GM23338 (cell line): ENCODE data around the gene ZC3H6. TPM values are rescaled to one million over a fixed set of nuclear protein-coding genes. Genes with fewer than 3 reads are reported as not detected.

Source experiments
- ATAC-seq: fragments of 200-7000 bp; cut with Tn5 transposase; 3 replicates; pipeline ENCODE4 v1.9.1; 2020
- DNase-seq: peaks from one replicate; pipeline ENCODE4 v3.0.0-alpha.2; 2015; ENCODE audit warnings: low spot score
- H2AFZ ChIP-seq: fragments of 200-600 bp; sonication (generic); 2 replicates; pipeline ENCODE4 v1.8.0; 2016; ENCODE audit warnings: antibody characterized with exemption, mild to moderate bottlenecking, moderate library complexity
- H3F3A ChIP-seq: fragments of 200-600 bp; sonication (generic); replicated peaks from 2 replicates; pipeline ENCODE4 v1.8.0; 2017; ENCODE audit warnings: antibody characterized with exemption, mixed run types, low read depth
- H3K27ac ChIP-seq: fragments of 200-600 bp; sonication (generic); 2 replicates; pipeline ENCODE4 v1.6.1; 2016; ENCODE audit warnings: low read depth
- H3K27me3 ChIP-seq: fragments of 200-600 bp; sonication (generic); 2 replicates; pipeline ENCODE4 v1.8.0; 2016; ENCODE audit warnings: mild to moderate bottlenecking, mixed run types, moderate library complexity; ENCODE audit not compliant: insufficient read depth
- H3K36me3 ChIP-seq: fragments of 200-600 bp; sonication (generic); 2 replicates; pipeline ENCODE4 v1.8.0; 2016; ENCODE audit warnings: mild to moderate bottlenecking; ENCODE audit not compliant: insufficient read depth
- H3K4me1 ChIP-seq: fragments of 200-600 bp; sonication (generic); 2 replicates; pipeline ENCODE4 v1.8.0; 2016; ENCODE audit warnings: mild to moderate bottlenecking, moderate library complexity; ENCODE audit not compliant: insufficient read depth
- H3K4me2 ChIP-seq: fragments of 200-600 bp; sonication (generic); 2 replicates; pipeline ENCODE4 v1.7.1; 2017; ENCODE audit warnings: mixed run types
- H3K4me3 ChIP-seq: fragments of 200-600 bp; sonication (generic); 2 replicates; pipeline ENCODE4 v1.6.1; 2016; ENCODE audit warnings: mixed run types
- H3K79me2 ChIP-seq: fragments of 200-600 bp; sonication (generic); replicated peaks from 2 replicates; pipeline ENCODE4 v1.8.0; 2017; ENCODE audit warnings: mild to moderate bottlenecking; ENCODE audit not compliant: insufficient read depth
- H3K9me2 ChIP-seq: fragments of 200-600 bp; sonication (generic); 2 replicates; pipeline ENCODE4 v1.8.0; 2017; ENCODE audit not compliant: insufficient read depth
- H4K20me1 ChIP-seq: fragments of 200-600 bp; sonication (generic); replicated peaks from 2 replicates; pipeline ENCODE4 v1.8.0; 2017; ENCODE audit warnings: mild to moderate bottlenecking; ENCODE audit not compliant: insufficient read depth
- H3K27ac Mint-ChIP-seq: 2 replicates; pipeline ENCODE4 v1.8.0; 2020; ENCODE audit warnings: inconsistent platforms, mild to moderate bottlenecking, moderate library complexity, mixed read lengths
- H3K27me3 Mint-ChIP-seq: 3 replicates; pipeline ENCODE4 v1.8.0; 2022; ENCODE audit warnings: low read depth, mild to moderate bottlenecking, moderate library complexity, mixed read lengths, inconsistent platforms; ENCODE audit not compliant: insufficient read depth, poor library complexity
- H3K36me3 Mint-ChIP-seq: 3 replicates; pipeline ENCODE4 v1.8.0; 2021; ENCODE audit warnings: low read depth, mild to moderate bottlenecking, inconsistent platforms, moderate library complexity, mixed read lengths
- H3K4me1 Mint-ChIP-seq: 3 replicates; pipeline ENCODE4 v1.8.0; 2020; ENCODE audit warnings: mild to moderate bottlenecking, inconsistent platforms, mixed read lengths
- H3K4me3 Mint-ChIP-seq: 3 replicates; pipeline ENCODE4 v1.8.0; 2021; ENCODE audit warnings: moderate library complexity, mild to moderate bottlenecking, inconsistent platforms, mixed read lengths
- H3K9me3 Mint-ChIP-seq: 3 replicates; pipeline ENCODE4 v1.8.0; 2020; ENCODE audit warnings: moderate library complexity, mild to moderate bottlenecking, inconsistent platforms, mixed read lengths
- CREB1 ChIP-seq: fragments of 250-450 bp; sonication (Bioruptor Pico); IDR thresholded peaks from 2 replicates; pipeline ENCODE4 v1.5.0; 2020; ENCODE audit warnings: low read depth, mild to moderate bottlenecking, moderate library complexity
- EZH2 ChIP-seq: fragments of 200-600 bp; sonication (generic); IDR thresholded peaks from one replicate; pipeline ENCODE4 v1.8.0; 2017; ENCODE audit warnings: antibody characterized with exemption, mild to moderate bottlenecking, low read depth; ENCODE audit not compliant: unreplicated experiment
- EZH2phosphoT487 ChIP-seq: fragments of 200-600 bp; sonication (generic); IDR thresholded peaks from one replicate; pipeline ENCODE4 v1.8.1; 2018; ENCODE audit warnings: antibody characterized with exemption; ENCODE audit not compliant: unreplicated experiment
- JUNB ChIP-seq: IDR thresholded peaks from one replicate; pipeline ENCODE4 v1.6.1; 2016; ENCODE audit warnings: antibody characterized with exemption; ENCODE audit not compliant: unreplicated experiment
- NANOG ChIP-seq: IDR thresholded peaks from 2 replicates; pipeline ENCODE4 v1.6.1; 2016; ENCODE audit warnings: antibody characterized with exemption, borderline replicate concordance
- POLR2AphosphoS5 ChIP-seq: IDR thresholded peaks from 2 replicates; pipeline ENCODE4 v1.6.1; 2016; ENCODE audit warnings: antibody characterized with exemption, low read depth
- ZNF114 ChIP-seq: fragments of 250-450 bp; sonication (Bioruptor Pico); IDR thresholded peaks from 2 replicates; pipeline ENCODE4 v1.5.0; 2020; ENCODE audit warnings: mild to moderate bottlenecking, moderate library complexity
- ZNF331 ChIP-seq: fragments of 250-450 bp; sonication (Bioruptor Pico); IDR thresholded peaks from 2 replicates; pipeline ENCODE4 v1.5.0; 2020; ENCODE audit warnings: low read depth, mild to moderate bottlenecking, moderate library complexity
- polyA plus RNA-seq: library from polyadenylated mRNA; unstranded; fragments of >200 nt; fragmentation: Nextera tagmentation; extraction: Ambion mirVana; gene quantifications from 2 replicates; pipeline ENCODE4 v1.2.1, GENCODE V29; 2016
- total RNA-seq: library from RNA; depleted of rRNA; stranded (reverse); fragments of >200 nt; shearing (Covaris generic); gene quantifications from 2 replicates; pipeline ENCODE4 v1.2.3, GENCODE V29; 2014
- TF ChIP-seq, protein P1 (sequence below): IDR thresholded peaks from one replicate; pipeline ENCODE4 v1.6.1; 2018; ENCODE audit warnings: antibody characterized with exemption; ENCODE audit not compliant: unreplicated experiment
- TF ChIP-seq, protein P2 (sequence below): fragments of 250-450 bp; sonication (Bioruptor Pico); IDR thresholded peaks from 2 replicates; pipeline ENCODE4 v1.5.0; 2020; ENCODE audit warnings: mild to moderate bottlenecking, moderate library complexity
- TF ChIP-seq, protein P3 (sequence below): IDR thresholded peaks from 2 replicates; pipeline ENCODE4 v1.6.1; 2016; ENCODE audit warnings: antibody characterized with exemption
- TF ChIP-seq, protein P4 (sequence below), 2 experiments: fragments of 200-600 bp in 1 of 2; sonication (generic) in 1 of 2; conservative IDR thresholded peaks; 2 replicates each; pipeline versions ENCODE4 v1.5.1 to v1.6.1; 2016 to 2017; ENCODE audit warnings: antibody characterized with exemption in 2 of 2, low read depth in 2 of 2, mild to moderate bottlenecking in 2 of 2, moderate library complexity in 1 of 2

ZC3H6 gene
- total and polyA plus RNA-seq, 2 experiments from 2014 or later = 4.9 to 8.0 TPM

GRCh38 chr2:112301973-112302372 is 26.6 kb downstream of the ZC3H6 start:
- peaks cover 6% of the 10 kb centered on the region; the same call in 1 of the 3 replicates for H3K36me3 Mint-ChIP-seq
- H3K27me3 ChIP-seq = no peaks in the 10 kb centered on the region
- ATAC-seq = no peak
- H3K27ac Mint-ChIP-seq = no peak overlapping the region
- H3K27ac ChIP-seq = no peak overlapping the region
- peaks cover 2% of the 10 kb centered on the region for H3K27me3 Mint-ChIP-seq
- no peak overlapping the region for H3K4me3 ChIP-seq
- H4K20me1 ChIP-seq = no peaks in the 10 kb centered on the region
- no peaks in the 10 kb centered on the region for H3K9me3 Mint-ChIP-seq
- no peaks in the 10 kb centered on the region for H3K4me1 ChIP-seq
- no peak overlapping the region for H2AFZ ChIP-seq
- TF ChIP-seq POLR2AphosphoS5 = no peak
- TF ChIP-seq JUNB = no peak
- TF ChIP-seq CREB1 (CRISPR knock-in tag) = no peak
- no peak for TF ChIP-seq EZH2phosphoT487
- TF ChIP-seq ZNF331 (CRISPR knock-in tag) = no peak
- TF ChIP-seq, protein P1, sequence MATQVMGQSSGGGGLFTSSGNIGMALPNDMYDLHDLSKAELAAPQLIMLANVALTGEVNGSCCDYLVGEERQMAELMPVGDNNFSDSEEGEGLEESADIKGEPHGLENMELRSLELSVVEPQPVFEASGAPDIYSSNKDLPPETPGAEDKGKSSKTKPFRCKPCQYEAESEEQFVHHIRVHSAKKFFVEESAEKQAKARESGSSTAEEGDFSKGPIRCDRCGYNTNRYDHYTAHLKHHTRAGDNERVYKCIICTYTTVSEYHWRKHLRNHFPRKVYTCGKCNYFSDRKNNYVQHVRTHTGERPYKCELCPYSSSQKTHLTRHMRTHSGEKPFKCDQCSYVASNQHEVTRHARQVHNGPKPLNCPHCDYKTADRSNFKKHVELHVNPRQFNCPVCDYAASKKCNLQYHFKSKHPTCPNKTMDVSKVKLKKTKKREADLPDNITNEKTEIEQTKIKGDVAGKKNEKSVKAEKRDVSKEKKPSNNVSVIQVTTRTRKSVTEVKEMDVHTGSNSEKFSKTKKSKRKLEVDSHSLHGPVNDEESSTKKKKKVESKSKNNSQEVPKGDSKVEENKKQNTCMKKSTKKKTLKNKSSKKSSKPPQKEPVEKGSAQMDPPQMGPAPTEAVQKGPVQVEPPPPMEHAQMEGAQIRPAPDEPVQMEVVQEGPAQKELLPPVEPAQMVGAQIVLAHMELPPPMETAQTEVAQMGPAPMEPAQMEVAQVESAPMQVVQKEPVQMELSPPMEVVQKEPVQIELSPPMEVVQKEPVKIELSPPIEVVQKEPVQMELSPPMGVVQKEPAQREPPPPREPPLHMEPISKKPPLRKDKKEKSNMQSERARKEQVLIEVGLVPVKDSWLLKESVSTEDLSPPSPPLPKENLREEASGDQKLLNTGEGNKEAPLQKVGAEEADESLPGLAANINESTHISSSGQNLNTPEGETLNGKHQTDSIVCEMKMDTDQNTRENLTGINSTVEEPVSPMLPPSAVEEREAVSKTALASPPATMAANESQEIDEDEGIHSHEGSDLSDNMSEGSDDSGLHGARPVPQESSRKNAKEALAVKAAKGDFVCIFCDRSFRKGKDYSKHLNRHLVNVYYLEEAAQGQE = no peak
- no peak for TF ChIP-seq NANOG
- TF ChIP-seq, protein P2, sequence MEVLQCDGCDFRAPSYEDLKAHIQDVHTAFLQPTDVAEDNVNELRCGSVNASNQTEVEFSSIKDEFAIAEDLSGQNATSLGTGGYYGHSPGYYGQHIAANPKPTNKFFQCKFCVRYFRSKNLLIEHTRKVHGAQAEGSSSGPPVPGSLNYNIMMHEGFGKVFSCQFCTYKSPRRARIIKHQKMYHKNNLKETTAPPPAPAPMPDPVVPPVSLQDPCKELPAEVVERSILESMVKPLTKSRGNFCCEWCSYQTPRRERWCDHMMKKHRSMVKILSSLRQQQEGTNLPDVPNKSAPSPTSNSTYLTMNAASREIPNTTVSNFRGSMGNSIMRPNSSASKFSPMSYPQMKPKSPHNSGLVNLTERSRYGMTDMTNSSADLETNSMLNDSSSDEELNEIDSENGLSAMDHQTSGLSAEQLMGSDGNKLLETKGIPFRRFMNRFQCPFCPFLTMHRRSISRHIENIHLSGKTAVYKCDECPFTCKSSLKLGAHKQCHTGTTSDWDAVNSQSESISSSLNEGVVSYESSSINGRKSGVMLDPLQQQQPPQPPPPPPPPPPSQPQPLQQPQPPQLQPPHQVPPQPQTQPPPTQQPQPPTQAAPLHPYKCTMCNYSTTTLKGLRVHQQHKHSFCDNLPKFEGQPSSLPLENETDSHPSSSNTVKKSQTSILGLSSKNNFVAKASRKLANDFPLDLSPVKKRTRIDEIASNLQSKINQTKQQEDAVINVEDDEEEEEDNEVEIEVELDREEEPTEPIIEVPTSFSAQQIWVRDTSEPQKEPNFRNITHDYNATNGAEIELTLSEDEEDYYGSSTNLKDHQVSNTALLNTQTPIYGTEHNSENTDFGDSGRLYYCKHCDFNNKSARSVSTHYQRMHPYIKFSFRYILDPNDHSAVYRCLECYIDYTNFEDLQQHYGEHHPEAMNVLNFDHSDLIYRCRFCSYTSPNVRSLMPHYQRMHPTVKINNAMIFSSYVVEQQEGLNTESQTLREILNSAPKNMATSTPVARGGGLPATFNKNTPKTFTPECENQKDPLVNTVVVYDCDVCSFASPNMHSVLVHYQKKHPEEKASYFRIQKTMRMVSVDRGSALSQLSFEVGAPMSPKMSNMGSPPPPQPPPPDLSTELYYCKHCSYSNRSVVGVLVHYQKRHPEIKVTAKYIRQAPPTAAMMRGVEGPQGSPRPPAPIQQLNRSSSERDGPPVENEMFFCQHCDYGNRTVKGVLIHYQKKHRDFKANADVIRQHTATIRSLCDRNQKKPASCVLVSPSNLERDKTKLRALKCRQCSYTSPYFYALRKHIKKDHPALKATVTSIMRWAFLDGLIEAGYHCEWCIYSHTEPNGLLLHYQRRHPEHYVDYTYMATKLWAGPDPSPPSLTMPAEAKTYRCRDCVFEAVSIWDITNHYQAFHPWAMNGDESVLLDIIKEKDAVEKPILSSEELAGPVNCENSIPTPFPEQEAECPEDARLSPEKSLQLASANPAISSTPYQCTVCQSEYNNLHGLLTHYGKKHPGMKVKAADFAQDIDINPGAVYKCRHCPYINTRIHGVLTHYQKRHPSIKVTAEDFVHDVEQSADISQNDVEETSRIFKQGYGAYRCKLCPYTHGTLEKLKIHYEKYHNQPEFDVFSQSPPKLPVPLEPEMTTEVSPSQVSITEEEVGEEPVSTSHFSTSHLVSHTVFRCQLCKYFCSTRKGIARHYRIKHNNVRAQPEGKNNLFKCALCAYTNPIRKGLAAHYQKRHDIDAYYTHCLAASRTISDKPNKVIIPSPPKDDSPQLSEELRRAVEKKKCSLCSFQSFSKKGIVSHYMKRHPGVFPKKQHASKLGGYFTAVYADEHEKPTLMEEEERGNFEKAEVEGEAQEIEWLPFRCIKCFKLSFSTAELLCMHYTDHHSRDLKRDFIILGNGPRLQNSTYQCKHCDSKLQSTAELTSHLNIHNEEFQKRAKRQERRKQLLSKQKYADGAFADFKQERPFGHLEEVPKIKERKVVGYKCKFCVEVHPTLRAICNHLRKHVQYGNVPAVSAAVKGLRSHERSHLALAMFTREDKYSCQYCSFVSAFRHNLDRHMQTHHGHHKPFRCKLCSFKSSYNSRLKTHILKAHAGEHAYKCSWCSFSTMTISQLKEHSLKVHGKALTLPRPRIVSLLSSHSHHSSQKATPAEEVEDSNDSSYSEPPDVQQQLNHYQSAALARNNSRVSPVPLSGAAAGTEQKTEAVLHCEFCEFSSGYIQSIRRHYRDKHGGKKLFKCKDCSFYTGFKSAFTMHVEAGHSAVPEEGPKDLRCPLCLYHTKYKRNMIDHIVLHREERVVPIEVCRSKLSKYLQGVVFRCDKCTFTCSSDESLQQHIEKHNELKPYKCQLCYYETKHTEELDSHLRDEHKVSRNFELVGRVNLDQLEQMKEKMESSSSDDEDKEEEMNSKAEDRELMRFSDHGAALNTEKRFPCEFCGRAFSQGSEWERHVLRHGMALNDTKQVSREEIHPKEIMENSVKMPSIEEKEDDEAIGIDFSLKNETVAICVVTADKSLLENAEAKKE (CRISPR knock-in tag) = no peak
- TF ChIP-seq ZNF114 (CRISPR knock-in tag) = no peak
- no peak for TF ChIP-seq EZH2
- TF ChIP-seq, protein P3, sequence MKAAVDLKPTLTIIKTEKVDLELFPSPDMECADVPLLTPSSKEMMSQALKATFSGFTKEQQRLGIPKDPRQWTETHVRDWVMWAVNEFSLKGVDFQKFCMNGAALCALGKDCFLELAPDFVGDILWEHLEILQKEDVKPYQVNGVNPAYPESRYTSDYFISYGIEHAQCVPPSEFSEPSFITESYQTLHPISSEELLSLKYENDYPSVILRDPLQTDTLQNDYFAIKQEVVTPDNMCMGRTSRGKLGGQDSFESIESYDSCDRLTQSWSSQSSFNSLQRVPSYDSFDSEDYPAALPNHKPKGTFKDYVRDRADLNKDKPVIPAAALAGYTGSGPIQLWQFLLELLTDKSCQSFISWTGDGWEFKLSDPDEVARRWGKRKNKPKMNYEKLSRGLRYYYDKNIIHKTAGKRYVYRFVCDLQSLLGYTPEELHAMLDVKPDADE = no peak
- TF ChIP-seq, protein P4, sequence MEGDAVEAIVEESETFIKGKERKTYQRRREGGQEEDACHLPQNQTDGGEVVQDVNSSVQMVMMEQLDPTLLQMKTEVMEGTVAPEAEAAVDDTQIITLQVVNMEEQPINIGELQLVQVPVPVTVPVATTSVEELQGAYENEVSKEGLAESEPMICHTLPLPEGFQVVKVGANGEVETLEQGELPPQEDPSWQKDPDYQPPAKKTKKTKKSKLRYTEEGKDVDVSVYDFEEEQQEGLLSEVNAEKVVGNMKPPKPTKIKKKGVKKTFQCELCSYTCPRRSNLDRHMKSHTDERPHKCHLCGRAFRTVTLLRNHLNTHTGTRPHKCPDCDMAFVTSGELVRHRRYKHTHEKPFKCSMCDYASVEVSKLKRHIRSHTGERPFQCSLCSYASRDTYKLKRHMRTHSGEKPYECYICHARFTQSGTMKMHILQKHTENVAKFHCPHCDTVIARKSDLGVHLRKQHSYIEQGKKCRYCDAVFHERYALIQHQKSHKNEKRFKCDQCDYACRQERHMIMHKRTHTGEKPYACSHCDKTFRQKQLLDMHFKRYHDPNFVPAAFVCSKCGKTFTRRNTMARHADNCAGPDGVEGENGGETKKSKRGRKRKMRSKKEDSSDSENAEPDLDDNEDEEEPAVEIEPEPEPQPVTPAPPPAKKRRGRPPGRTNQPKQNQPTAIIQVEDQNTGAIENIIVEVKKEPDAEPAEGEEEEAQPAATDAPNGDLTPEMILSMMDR (conservative IDR thresholded peaks at IDR 0.05; ENCODE audit: low read depth in 2 of 2) = no peak
- H3K79me2 ChIP-seq = no peaks in the 10 kb centered on the region
- DNase-seq = no peak
- peaks cover 3% of the 10 kb centered on the region; the same call in 2 of the 3 replicates for H3K4me1 Mint-ChIP-seq
- no peak overlapping the region for H3K4me3 Mint-ChIP-seq
- no peak overlapping the region for H3K4me2 ChIP-seq
- no peaks in the 10 kb centered on the region for H3K9me2 ChIP-seq
- no peaks in the 10 kb centered on the region for H3K36me3 ChIP-seq
- H3F3A ChIP-seq = no peaks in the 10 kb centered on the region
